Stomach (tissue), 9 donors: ENCODE results near the gene MTA3. TPM values are rescaled to one million over a fixed set of nuclear protein-coding genes. Genes with fewer than 3 reads are reported as not detected.

Source experiments
- DNase-seq, 2 donors: peaks; one replicate each; pipeline versions ENCODE4 v3.0.0 to v3.0.0-alpha.2; 2013 to 2019
- H3K27ac ChIP-seq, 5 donors: fragments of 200-600 bp in 4 of 5; sonication (generic) in 4 of 5; one replicate each; pipeline ENCODE4 v1.5.1; 2013 to 2019; ENCODE audit warnings: mild to moderate bottlenecking in 1 of 5, moderate library complexity in 1 of 5
- H3K27me3 ChIP-seq, 3 donors: fragments of 200-600 bp; sonication (generic); one replicate each; pipeline ENCODE4 v1.5.1; 2017 to 2019; ENCODE audit warnings: mixed run types in 1 of 3
- H3K36me3 ChIP-seq, 4 donors: fragments of 200-600 bp; sonication (generic); 1 replicate in 3 of 4; 2 replicates in 1 of 4; pipeline ENCODE4 v1.5.1; 2016 to 2019
- H3K4me1 ChIP-seq, 4 donors: fragments of 200-600 bp; sonication (generic); one replicate each; pipeline ENCODE4 v1.5.1; 2016 to 2019
- H3K4me3 ChIP-seq, 4 donors: fragments of 200-600 bp; sonication (generic) in 3 of 4; one replicate each; pipeline ENCODE4 v1.5.1; 2016 to 2019; ENCODE audit warnings: mild to moderate bottlenecking in 1 of 4
- H3K9me3 ChIP-seq, 4 donors: fragments of 200-600 bp; sonication (generic); one replicate each; pipeline ENCODE4 v1.5.1; 2016 to 2019
- EP300 ChIP-seq: sonication (generic); formaldehyde crosslinking; IDR thresholded peaks from one replicate; pipeline ENCODE4 v1.6.1; 2017; ENCODE audit warnings: antibody characterized with exemption
- POLR2A ChIP-seq, 4 donors: fragments of 450-650 bp; IDR thresholded peaks; one replicate each; pipeline ENCODE4 v1.6.1; 2016; ENCODE audit warnings: antibody characterized with exemption in 4 of 4, control low read depth in 2 of 4, mild to moderate bottlenecking in 1 of 4, moderate library complexity in 1 of 4
- POLR2AphosphoS5 ChIP-seq, 3 donors: sonication (generic); formaldehyde crosslinking; IDR thresholded peaks; one replicate each; pipeline ENCODE4 v1.6.1; 2016; ENCODE audit warnings: antibody characterized with exemption in 3 of 3
- WGBS, 5 donors: extraction: QIAGEN DNeasy Blood & Tissue Kit in 3 of 5; methylation state at CpG; one replicate each; pipeline versions ENCODE4 v1.1.5 to v1.1.7; 2013 to 2018; 5-methylcytosine and 5-hydroxymethylcytosine counted together
- intact Hi-C: fragments of 100-400 bp; cut with DNase I; formaldehyde crosslinking; loops from one replicate; pipeline ENCODE4 v1.15.1; 2023; ENCODE audit warnings: low total_unique reads
- polyA plus RNA-seq, 3 donors: library from polyadenylated mRNA; stranded (reverse); fragments of 200-250 nt; gene quantifications; one replicate each; pipeline ENCODE4 v1.2.3, GENCODE V29; 2013
- total RNA-seq, 5 donors: library from RNA; depleted of rRNA; stranded (reverse); fragments of >200 nt; gene quantifications; one replicate each; pipeline versions ENCODE4 v1.1.0 to v1.2.3, GENCODE V29; 2014 to 2016
- TF ChIP-seq, protein P1 (sequence below), 7 experiments: fragments of 450-650 bp in 4 of 7; fragments of 200-600 bp in 3 of 7; sonication (generic) in 3 of 7; IDR thresholded peaks; one replicate each; pipeline ENCODE4 v1.5.1; 2016 to 2019; ENCODE audit warnings: antibody characterized with exemption in 7 of 7, control low read depth in 2 of 7, mild to moderate bottlenecking in 1 of 7
- donor health status: healthy with polysubstance abuse.
- donor health status: Bipolar disorder and iron deficiency.
- donor health status: healthy.

MTA3 gene
- total and polyA plus RNA-seq, 8 donors = 27.8 to 120 (median 49.1) TPM

- H3K9me3 ChIP-seq = no peaks in the 10 kb centered on the region
- H3K27ac ChIP-seq = no peak overlapping the region
- peak in 1 of 2 donors; percentile 23 for DNase-seq
- no peaks in the 10 kb centered on the region for H3K36me3 ChIP-seq
- intact Hi-C loops = no loop called here
- TF ChIP-seq POLR2A (IDR thresholded peaks at IDR 0.05) (no peak), EP300 (no peak), POLR2AphosphoS5 (IDR thresholded peaks at IDR 0.05) (no peak)
- TF ChIP-seq, protein P1, sequence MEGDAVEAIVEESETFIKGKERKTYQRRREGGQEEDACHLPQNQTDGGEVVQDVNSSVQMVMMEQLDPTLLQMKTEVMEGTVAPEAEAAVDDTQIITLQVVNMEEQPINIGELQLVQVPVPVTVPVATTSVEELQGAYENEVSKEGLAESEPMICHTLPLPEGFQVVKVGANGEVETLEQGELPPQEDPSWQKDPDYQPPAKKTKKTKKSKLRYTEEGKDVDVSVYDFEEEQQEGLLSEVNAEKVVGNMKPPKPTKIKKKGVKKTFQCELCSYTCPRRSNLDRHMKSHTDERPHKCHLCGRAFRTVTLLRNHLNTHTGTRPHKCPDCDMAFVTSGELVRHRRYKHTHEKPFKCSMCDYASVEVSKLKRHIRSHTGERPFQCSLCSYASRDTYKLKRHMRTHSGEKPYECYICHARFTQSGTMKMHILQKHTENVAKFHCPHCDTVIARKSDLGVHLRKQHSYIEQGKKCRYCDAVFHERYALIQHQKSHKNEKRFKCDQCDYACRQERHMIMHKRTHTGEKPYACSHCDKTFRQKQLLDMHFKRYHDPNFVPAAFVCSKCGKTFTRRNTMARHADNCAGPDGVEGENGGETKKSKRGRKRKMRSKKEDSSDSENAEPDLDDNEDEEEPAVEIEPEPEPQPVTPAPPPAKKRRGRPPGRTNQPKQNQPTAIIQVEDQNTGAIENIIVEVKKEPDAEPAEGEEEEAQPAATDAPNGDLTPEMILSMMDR (IDR thresholded peaks at IDR 0.05) = no peak
- WGBS, 5 donors = 31 to 50% (median 35%) methylated on average over 9 of the region's 9 CpGs
- H3K4me1 ChIP-seq = no peaks in the 10 kb centered on the region
- no peaks in the 10 kb centered on the region for H3K27me3 ChIP-seq
- no peak overlapping the region for H3K4me3 ChIP-seq
These were observed 22.5 kb upstream of the MTA3 start for GRCh38 chr2:42545841-42546390.

DNA sequence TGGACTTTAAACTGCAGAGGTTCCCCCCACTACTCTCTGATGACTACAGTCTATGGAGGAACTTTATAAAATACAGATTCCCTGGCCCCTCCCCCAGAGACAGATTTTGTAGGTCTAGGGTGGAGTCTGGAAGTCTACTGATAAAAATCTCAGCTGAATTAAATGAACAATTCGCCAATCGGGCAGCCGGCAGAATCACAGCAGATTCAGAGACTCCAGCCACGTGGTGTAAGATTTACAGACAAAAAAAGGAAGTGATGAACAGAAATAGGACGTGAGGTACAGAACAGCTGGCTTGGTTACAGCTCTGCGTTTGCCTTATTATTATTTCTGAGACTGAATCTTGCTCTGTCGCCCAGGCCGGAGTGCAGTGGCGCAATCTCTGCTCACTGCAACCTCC, 21.4 kb upstream of the MTA3 start:
- H3K9me3 ChIP-seq = no peaks in the 10 kb centered on the region
- H3K36me3 ChIP-seq = no peaks in the 10 kb centered on the region
- no peak overlapping the region for H3K4me3 ChIP-seq
- H3K4me1 ChIP-seq = no peaks in the 10 kb centered on the region
- DNase-seq = no peak
- WGBS, 5 donors = 54 to 66% (median 62%) methylated on average over 9 of the region's 9 CpGs
- H3K27me3 ChIP-seq = no peaks in the 10 kb centered on the region
- intact Hi-C loops = no loop called here
- no peak overlapping the region for H3K27ac ChIP-seq
- no peak for TF ChIP-seq POLR2A (IDR thresholded peaks at IDR 0.05)
- TF ChIP-seq, protein P1 (IDR thresholded peaks at IDR 0.05) = no peak
- no peak for TF ChIP-seq POLR2AphosphoS5 (IDR thresholded peaks at IDR 0.05)
- TF ChIP-seq EP300 = no peak

DNA sequence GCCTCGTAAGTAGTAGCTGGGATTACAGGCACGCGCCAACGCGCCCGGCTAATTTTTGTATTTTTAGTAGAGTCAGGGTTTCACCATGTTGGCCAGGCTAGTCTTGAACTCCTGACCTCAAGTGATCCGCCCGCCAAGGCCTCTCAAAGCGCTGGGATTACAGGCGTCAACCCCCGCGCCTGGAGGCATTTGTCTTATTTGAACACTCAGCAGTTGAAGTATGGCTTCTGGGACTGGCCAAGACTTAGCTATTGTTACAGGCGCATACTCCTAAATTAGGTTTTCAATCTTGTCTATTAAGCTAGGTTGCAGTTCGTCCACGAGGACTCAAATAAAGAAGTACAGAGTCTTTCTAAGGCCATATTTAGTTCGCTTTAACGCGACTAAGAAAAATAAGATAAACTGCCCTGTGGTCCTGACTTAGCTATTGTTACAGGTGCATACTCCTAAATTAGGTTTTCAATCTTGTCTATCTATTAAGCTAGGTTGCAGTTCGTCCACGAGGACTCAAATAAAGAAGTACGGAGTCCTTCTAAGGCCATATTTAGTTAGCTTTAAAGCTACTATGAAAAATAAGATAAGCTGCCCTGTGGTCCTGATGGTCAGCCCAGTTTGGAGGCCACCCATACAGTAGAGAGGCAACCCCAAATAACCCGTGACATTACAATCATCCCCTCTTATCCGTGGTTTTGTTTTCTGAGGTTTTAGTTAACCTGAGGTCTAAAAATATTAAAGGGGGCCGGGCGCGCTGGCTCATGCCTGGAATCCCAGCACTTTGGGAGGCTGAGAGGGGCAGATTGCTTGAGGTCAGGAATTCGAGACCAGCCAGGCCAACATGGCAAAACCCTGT, 20.8 kb upstream of the MTA3 start:
- Histone ChIP-seq H3K9me3 (no peaks in the 10 kb centered on the region), H3K36me3 (no peaks in the 10 kb centered on the region), H3K27me3 (no peaks in the 10 kb centered on the region), H3K4me3 (no peak overlapping the region), H3K27ac (no peak overlapping the region), H3K4me1 (no peaks in the 10 kb centered on the region)
- no peak for DNase-seq
- no peak for TF ChIP-seq POLR2AphosphoS5 (IDR thresholded peaks at IDR 0.05)
- no peak for TF ChIP-seq EP300
- intact Hi-C loops = no loop called here
- 88 to 95% (median 94%) methylated on average over 27 of the region's 27 CpGs for WGBS, 5 donors

DNA sequence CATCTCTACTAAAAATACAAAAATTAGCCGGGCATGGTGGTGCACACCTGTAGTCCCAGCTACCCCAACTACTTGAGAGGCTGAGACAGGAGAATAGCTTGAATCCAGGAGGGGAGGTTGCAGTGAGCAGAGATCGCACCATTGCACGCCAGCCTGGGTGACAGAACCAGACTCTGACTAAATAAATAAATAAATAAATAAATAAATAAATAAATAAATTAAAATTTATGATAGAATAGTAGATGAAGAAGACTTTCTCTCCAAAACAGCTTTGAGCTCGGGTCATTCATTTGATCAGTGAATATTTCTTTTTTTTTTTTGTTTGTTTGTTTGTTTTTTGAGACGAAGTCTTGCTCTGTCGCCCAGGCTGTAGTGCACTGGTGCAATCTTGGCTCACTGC, 17.6 kb upstream of the MTA3 start:
- no peak overlapping the region for H3K4me3 ChIP-seq
- no peak for DNase-seq
- H3K36me3 ChIP-seq = no peaks in the 10 kb centered on the region
- intact Hi-C loops = no loop called here
- no peak overlapping the region for H3K27ac ChIP-seq
- no peaks in the 10 kb centered on the region for H3K9me3 ChIP-seq
- no peaks in the 10 kb centered on the region for H3K27me3 ChIP-seq
- WGBS, 5 donors = 93 to 96% (median 94%) methylated on average over 6 of the region's 6 CpGs
- TF ChIP-seq POLR2AphosphoS5 (IDR thresholded peaks at IDR 0.05) (no peak), EP300 (no peak), POLR2A (IDR thresholded peaks at IDR 0.05) (no peak)
- TF ChIP-seq, protein P1 (IDR thresholded peaks at IDR 0.05) = no peak
- H3K4me1 ChIP-seq = peaks cover 0 to under 1% (median 0%) of the 10 kb centered on the region in 4 donors

- intact Hi-C loops = no loop called here
- Histone ChIP-seq H3K4me3 (no peak overlapping the region), H3K4me1 (peaks cover 0 to 8% (median 0%) of the 10 kb centered on the region in 4 donors), H3K27me3 (no peaks in the 10 kb centered on the region), H3K9me3 (no peaks in the 10 kb centered on the region), H3K36me3 (no peaks in the 10 kb centered on the region), H3K27ac (no peak overlapping the region)
- no peak for TF ChIP-seq POLR2A (IDR thresholded peaks at IDR 0.05)
- TF ChIP-seq, protein P1 (IDR thresholded peaks at IDR 0.05) = no peak
- no peak for TF ChIP-seq EP300
- no peak for TF ChIP-seq POLR2AphosphoS5 (IDR thresholded peaks at IDR 0.05)
- DNase-seq = no peak
- WGBS, 5 donors = 59 to 86% (median 62%) methylated on average over 1 of the region's 1 CpG
These were observed 14.0 kb upstream of the MTA3 start for GRCh38 chr2:42554392-42554791.
